Fibroblast of skin of scalp (primary cell): ENCODE measurements around the gene NBPF1.
"Not testable (repeated sequence)": the region's sequence is repeated elsewhere in the genome, so short reads cannot be mapped to it uniquely, and the experiment has no call there.

Source experiments
- DNase-seq: peaks from one replicate; pipeline ENCODE4 v3.0.0-alpha.2; 2013

Gene NBPF1

GRCh38 chr1:16512624-16513411, 100.5 kb downstream of the NBPF1 start:
- not testable (repeated sequence) for DNase-seq
